Type B pancreatic cell (in vitro differentiated cells): ENCODE measurements around the gene ITPR3. TPM values are rescaled to one million over a fixed set of nuclear protein-coding genes. Genes with fewer than 3 reads are reported as not detected.

ENCODE experiments used
- DNase-seq: peaks from one replicate; pipeline ENCODE4 v3.0.0; 2021; ENCODE audit warnings: mixed read lengths; ENCODE audit not compliant: unreplicated experiment; ENCODE audit errors: extremely low spot score
- H3K27ac Mint-ChIP-seq: 2 replicates; pipeline ENCODE4 v1.8.0; 2021; ENCODE audit warnings: mild to moderate bottlenecking, mixed read lengths
- H3K27me3 Mint-ChIP-seq: 2 replicates; pipeline ENCODE4 v1.8.0; 2021; ENCODE audit warnings: mixed read lengths
- H3K36me3 Mint-ChIP-seq: 2 replicates; pipeline ENCODE4 v1.8.0; 2021; ENCODE audit warnings: mixed read lengths
- H3K4me1 Mint-ChIP-seq: one replicate; pipeline ENCODE4 v1.8.0; 2021; ENCODE audit warnings: mixed read lengths; ENCODE audit not compliant: unreplicated experiment
- H3K4me3 Mint-ChIP-seq: 2 replicates; pipeline ENCODE4 v1.8.0; 2021; ENCODE audit warnings: mild to moderate bottlenecking, mixed read lengths
- H3K9me3 Mint-ChIP-seq: 2 replicates; pipeline ENCODE4 v1.8.0; 2021; ENCODE audit warnings: mixed read lengths
- total RNA-seq: library from RNA; stranded (reverse); gene quantifications from 2 replicates; pipeline ENCODE4 v1.2.1, GENCODE V29; 2021; ENCODE audit warnings: low replicate concordance
- TF ChIP-seq, protein P1 (sequence below): fragments of 200-600 bp; sonication (generic); conservative IDR thresholded peaks from 2 replicates; pipeline ENCODE4 v1.5.0; 2021; ENCODE audit warnings: antibody characterized with exemption, mild to moderate bottlenecking

ITPR3 gene
- total RNA-seq, 1 donor from 2014 or later, result 24.6 TPM

GRCh38 chr6:33705268-33705885 lies 84.3 kb downstream of the ITPR3 start:
- TF ChIP-seq, protein P1, sequence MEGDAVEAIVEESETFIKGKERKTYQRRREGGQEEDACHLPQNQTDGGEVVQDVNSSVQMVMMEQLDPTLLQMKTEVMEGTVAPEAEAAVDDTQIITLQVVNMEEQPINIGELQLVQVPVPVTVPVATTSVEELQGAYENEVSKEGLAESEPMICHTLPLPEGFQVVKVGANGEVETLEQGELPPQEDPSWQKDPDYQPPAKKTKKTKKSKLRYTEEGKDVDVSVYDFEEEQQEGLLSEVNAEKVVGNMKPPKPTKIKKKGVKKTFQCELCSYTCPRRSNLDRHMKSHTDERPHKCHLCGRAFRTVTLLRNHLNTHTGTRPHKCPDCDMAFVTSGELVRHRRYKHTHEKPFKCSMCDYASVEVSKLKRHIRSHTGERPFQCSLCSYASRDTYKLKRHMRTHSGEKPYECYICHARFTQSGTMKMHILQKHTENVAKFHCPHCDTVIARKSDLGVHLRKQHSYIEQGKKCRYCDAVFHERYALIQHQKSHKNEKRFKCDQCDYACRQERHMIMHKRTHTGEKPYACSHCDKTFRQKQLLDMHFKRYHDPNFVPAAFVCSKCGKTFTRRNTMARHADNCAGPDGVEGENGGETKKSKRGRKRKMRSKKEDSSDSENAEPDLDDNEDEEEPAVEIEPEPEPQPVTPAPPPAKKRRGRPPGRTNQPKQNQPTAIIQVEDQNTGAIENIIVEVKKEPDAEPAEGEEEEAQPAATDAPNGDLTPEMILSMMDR, result no peak
- H3K27me3 Mint-ChIP-seq, result no peaks in the 10 kb centered on the region
- no peaks in the 10 kb centered on the region for H3K9me3 Mint-ChIP-seq
- H3K4me3 Mint-ChIP-seq, result no peak overlapping the region
- peak overlapping the region; percentile 97 for H3K27ac Mint-ChIP-seq
- H3K4me1 Mint-ChIP-seq, result peaks cover 34% of the 10 kb centered on the region
- peaks cover 24% of the 10 kb centered on the region for H3K36me3 Mint-ChIP-seq
- DNase-seq, result no peak

DNA sequence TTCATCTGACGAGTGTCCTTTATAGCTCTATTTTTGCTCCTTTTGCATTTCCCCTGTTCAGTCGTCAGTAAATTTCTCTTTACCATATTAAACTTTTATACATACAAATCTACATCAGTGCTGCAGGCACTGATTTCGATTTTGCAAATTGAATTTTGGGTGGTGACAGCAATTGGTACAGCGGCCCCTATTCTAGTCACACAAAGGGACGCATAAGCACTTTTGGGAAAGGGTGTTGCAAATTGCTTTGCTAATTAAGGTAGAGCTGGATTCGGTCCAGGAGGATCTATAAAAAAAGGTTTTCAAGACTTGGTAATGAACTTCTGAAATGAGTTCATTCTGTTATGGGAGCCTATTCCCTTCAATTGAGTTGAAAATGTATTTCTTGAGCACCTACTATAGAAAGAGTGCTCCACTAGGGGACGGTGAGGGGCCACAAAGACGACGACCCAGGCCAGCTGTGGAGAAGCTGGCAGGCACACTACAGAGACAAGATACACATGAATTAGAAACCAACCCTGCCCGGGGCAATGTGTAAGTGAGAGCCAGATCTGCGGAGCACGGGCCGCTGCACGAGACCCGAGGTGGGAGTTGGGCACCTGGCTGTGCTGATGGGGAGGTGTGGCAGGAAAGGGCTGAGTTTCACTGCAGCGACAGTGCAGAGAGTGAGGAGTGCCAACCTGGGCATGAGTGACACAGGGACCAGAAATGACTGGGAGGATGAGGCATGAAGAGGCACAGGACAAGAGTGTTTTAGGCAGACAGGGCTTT lies 85.0 kb downstream of the ITPR3 start:
- Mint-ChIP-seq H3K27ac (peak overlapping the region; percentile 10), H3K36me3 (peaks cover 27% of the 10 kb centered on the region), H3K9me3 (no peaks in the 10 kb centered on the region), H3K27me3 (no peaks in the 10 kb centered on the region), H3K4me1 (peaks cover 39% of the 10 kb centered on the region), H3K4me3 (no peak overlapping the region)
- TF ChIP-seq, protein P1, result no peak
- DNase-seq, result no peak

DNA sequence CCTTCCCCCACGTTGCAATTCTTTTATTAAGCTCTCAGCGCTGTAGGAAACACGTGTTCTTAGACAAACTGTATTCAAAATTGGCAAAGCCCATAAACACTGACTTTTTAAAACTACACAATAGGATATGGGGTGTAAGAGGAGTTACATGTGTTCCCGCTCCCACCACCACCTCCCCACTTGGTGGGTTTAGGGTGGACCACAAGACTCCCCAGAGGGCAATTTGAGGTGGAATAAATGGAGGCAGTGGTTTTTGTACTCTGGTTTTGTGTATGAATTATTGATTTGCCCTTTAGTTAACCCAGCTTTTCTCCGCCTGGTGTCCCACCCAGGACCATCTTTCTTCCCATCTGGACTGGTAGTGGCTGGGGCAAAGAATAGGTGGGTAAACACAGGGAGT lies 86.6 kb downstream of the ITPR3 start:
- Mint-ChIP-seq H3K27ac (no peak overlapping the region), H3K4me3 (no peak overlapping the region), H3K9me3 (no peaks in the 10 kb centered on the region), H3K4me1 (peaks cover 38% of the 10 kb centered on the region), H3K27me3 (no peaks in the 10 kb centered on the region), H3K36me3 (peaks cover 27% of the 10 kb centered on the region)
- TF ChIP-seq, protein P1, result no peak
- no peak for DNase-seq

DNA sequence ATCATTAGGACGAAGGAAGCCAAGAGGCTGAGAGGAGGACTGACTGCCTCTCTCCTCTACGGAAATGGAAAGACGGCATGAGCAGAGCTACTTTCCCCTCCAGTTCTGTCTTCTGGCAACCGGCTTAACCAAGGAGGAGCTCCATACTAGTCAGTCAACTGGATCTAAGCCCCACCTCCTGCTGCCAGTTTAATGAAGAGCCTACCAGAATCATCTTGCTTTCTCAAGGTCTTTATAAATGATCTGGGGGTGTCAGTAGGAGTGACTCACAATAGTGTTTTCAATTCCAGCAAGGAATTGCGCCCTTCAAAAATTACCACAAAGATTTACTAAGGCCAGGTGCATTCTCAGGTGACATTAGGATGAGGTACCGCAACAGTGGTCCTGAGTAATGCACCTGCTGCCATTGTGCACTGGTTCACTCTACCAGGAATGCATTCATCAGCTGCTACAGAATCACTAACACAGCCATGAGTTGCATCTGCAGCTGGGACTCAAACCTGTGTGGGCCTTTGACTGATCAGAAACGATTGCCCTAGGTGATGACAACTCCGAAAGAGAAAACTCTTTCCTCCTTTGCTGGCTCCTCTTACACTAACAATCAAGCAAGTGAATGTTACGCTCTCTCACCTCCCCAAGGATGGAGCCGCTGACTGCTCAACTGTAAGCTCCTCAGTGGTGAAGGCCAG lies 87.5 kb downstream of the ITPR3 start:
- H3K36me3 Mint-ChIP-seq, result peaks cover 24% of the 10 kb centered on the region
- H3K4me3 Mint-ChIP-seq, result peak overlapping the region; percentile 2

DNA sequence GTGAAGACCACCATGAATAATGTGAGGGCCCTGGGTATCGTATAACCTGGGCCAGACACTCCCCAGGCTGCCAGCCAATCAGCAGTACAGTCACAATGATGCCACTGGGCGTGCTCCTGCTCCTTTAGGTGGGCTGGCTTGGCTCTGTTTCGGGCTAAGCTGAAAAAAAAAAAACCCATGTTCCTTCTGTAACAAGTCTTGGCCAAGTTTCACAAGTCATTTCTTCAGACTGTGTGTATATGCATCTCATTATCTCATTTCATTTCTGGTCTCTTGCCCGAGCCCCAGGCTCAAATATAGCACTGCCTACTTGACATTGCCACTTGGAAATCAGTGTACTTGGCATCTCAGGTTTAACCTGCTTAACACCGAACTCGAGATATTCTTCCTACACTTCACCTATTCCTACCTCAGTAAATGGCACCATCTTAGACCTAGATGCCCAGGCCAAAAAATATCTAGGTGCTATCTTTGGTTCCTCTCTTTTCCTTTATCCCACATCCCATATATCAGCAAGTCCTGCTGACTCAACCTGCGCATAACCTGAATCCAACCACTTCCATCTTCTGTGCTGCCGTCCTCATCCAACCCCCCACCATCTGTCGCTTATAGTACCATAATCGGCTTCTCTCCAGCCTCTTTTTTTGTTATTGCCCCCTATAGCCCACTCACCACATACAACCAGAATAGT lies 88.6 kb downstream of the ITPR3 start:
- no peak overlapping the region for H3K27ac Mint-ChIP-seq
- H3K27me3 Mint-ChIP-seq, result no peaks in the 10 kb centered on the region
- H3K9me3 Mint-ChIP-seq, result no peaks in the 10 kb centered on the region
- no peak for DNase-seq
- H3K4me3 Mint-ChIP-seq, result peak overlapping the region; percentile 99
- H3K36me3 Mint-ChIP-seq, result peaks cover 23% of the 10 kb centered on the region
- peaks cover 26% of the 10 kb centered on the region for H3K4me1 Mint-ChIP-seq
- TF ChIP-seq, protein P1, result no peak

More for the DNA sequence above, 87.5 kb downstream of the ITPR3 start:
- Mint-ChIP-seq H3K27ac (no peak overlapping the region), H3K9me3 (no peaks in the 10 kb centered on the region), H3K4me1 (peaks cover 33% of the 10 kb centered on the region), H3K27me3 (no peaks in the 10 kb centered on the region)
- DNase-seq, result no peak
- TF ChIP-seq, protein P1, result no peak
